ENCODE results near the gene NIM1K. TPM values are rescaled to one million over a fixed set of nuclear protein-coding genes. Genes with fewer than 3 reads are reported as not detected.
A peak's percentile ranks its signal among the peaks of the same experiment; 100 is the strongest.

NIM1K gene
- total and polyA plus RNA-seq, 2 donors (not counting 1 experiment from before 2014, with no cell fraction given): 0.13 to 0.32 TPM

- peaks cover 4% of the 10 kb centered on the region in 2 experiments for H3K36me3 ChIP-seq (replicated peaks in 1 of 2; ENCODE audit: control extremely low read depth in 1 of 2, control insufficient read depth in 1 of 2, extremely low read depth in 1 of 2, insufficient read depth in 2 of 2, low read length in 1 of 2)
- H3K4me1 Mint-ChIP-seq: peaks cover 43% of the 10 kb centered on the region
- H3K4me3 ChIP-seq (ENCODE audit: control extremely low read depth in 1 of 5, extremely low read depth in 1 of 5, insufficient read depth in 1 of 5, low read depth in 2 of 5, low read length in 4 of 5): peak overlapping the region; percentile 77 to 94 (median 89)
- ChIA-PET CTCF (interaction anchor here (0.8 to 3.9 kb wide), 5 partner anchors 77 to 400 kb away, joined by 3 to 41 read pairs (median 13); partner anchors contain the start of genes TMEM267 and ZNF131), POLR2A (interaction anchor here (1.4 to 2.5 kb wide), 6 partner anchors 172 to 362 kb away, joined by 3 to 38 read pairs (median 6); partner anchors contain the start of genes TMEM267 and ZNF131)
- DNase-seq (no peak), ATAC-seq (ENCODE audit: low read depth) (no peak)
- peak overlapping the region; percentile 95 to 98 for H3K27ac ChIP-seq (ENCODE audit: low read length in 2 of 2)
- no peaks in the 10 kb centered on the region for H3K9me3 ChIP-seq (ENCODE audit: control extremely low read depth in 1 of 3, control insufficient read depth in 2 of 3, insufficient read depth in 1 of 3, low read length in 2 of 3)
- H3K4me3 Mint-ChIP-seq: peak overlapping the region; percentile 99
- H4K20me1 ChIP-seq (ENCODE audit: control insufficient read depth, insufficient read depth, low read length, poor library complexity, severe bottlenecking): peaks cover 29% of the 10 kb centered on the region
- no peaks in the 10 kb centered on the region for H3K27me3 ChIP-seq (replicated peaks in 1 of 4; ENCODE audit: control extremely low read depth in 1 of 4, control insufficient read depth in 3 of 4, insufficient read depth in 4 of 4, low read length in 3 of 4)
- H3K4me1 ChIP-seq (ENCODE audit: control insufficient read depth in 2 of 2, insufficient read depth in 2 of 2, low read length in 2 of 2): peaks cover 18 to 31% of the 10 kb centered on the region in 2 donors
- intact Hi-C loops (cut with micrococcal nuclease): loop anchor here (2.0 to 5.0 kb wide), 5 partner anchors 85 to 1385 kb away; partner anchors contain the start of gene FBXO4
- H3K9ac ChIP-seq (ENCODE audit: low read length): peak overlapping the region; percentile 94
- no peaks in the 10 kb centered on the region for H3K27me3 Mint-ChIP-seq
- TF ChIP-seq EZH2 (IDR thresholded peaks at IDR 0.05; ENCODE audit: borderline replicate concordance, insufficient read depth, low read depth, low read length, poor library complexity, severe bottlenecking): no peak
- TF ChIP-seq CTCF (IDR thresholded peaks at IDR 0.05): no peak
- no peak overlapping the region for H2AFZ ChIP-seq (ENCODE audit: insufficient read depth, low read depth, low read length, poor library complexity, severe bottlenecking)
- 64% methylated on average over 1 of the region's 6 CpGs for WGBS (ENCODE audit: insufficient coverage)
- H3K27ac Mint-ChIP-seq: peak overlapping the region; percentile 97
- H3K4me2 ChIP-seq (replicated peaks; ENCODE audit: low read depth, low read length, poor library complexity, severe bottlenecking): peak overlapping the region; percentile 77
- no peaks in the 10 kb centered on the region for H3K9me3 Mint-ChIP-seq (ENCODE audit: insufficient read depth)
- H3K79me2 ChIP-seq (ENCODE audit: control insufficient read depth, insufficient read depth, low read length): peaks cover 53% of the 10 kb centered on the region
Measured at GRCh38 chr5:43312076-43312661, 120.1 kb downstream of the NIM1K start.

GRCh38 chr5:43312699-43313034, 120.6 kb downstream of the NIM1K start:
- peak overlapping the region; percentile 99 for H3K4me3 Mint-ChIP-seq
- POLR2A ChIA-PET: interaction anchor here (0.7 to 2.5 kb wide), 8 partner anchors 172 to 362 kb away, joined by 3 to 38 read pairs (median 6); partner anchors contain the start of genes NNT, TMEM267 and ZNF131
- H3K4me2 ChIP-seq (replicated peaks; ENCODE audit: low read depth, low read length, poor library complexity, severe bottlenecking): peak overlapping the region; percentile 77
- peaks cover 49% of the 10 kb centered on the region for H3K79me2 ChIP-seq (ENCODE audit: control insufficient read depth, insufficient read depth, low read length)
- peak overlapping the region; percentile 95 to 98 for H3K27ac ChIP-seq (ENCODE audit: low read length in 2 of 2)
- no peaks in the 10 kb centered on the region for H3K27me3 ChIP-seq (replicated peaks in 1 of 4; ENCODE audit: control extremely low read depth in 1 of 4, control insufficient read depth in 3 of 4, insufficient read depth in 4 of 4, low read length in 3 of 4)
- H3K4me3 ChIP-seq (ENCODE audit: control extremely low read depth in 1 of 5, extremely low read depth in 1 of 5, insufficient read depth in 1 of 5, low read depth in 2 of 5, low read length in 4 of 5): peak overlapping the region; percentile 77 to 94 (median 89)
- no peaks in the 10 kb centered on the region for H3K9me3 ChIP-seq (ENCODE audit: control extremely low read depth in 1 of 3, control insufficient read depth in 2 of 3, insufficient read depth in 1 of 3, low read length in 2 of 3)
- 2% methylated on average over 9 of the region's 9 CpGs for WGBS (ENCODE audit: insufficient coverage)
- TF ChIP-seq CTCF (IDR thresholded peaks at IDR 0.05): no peak
- TF ChIP-seq EZH2 (IDR thresholded peaks at IDR 0.05; ENCODE audit: borderline replicate concordance, insufficient read depth, low read depth, low read length, poor library complexity, severe bottlenecking): no peak
- CTCF ChIA-PET: interaction anchor here (0.8 to 3.9 kb wide), 5 partner anchors 77 to 400 kb away, joined by 3 to 41 read pairs (median 13); partner anchors contain the start of genes C5orf34 and TMEM267
- intact Hi-C loops (cut with micrococcal nuclease): loop anchor here (1.0 to 5.0 kb wide), 15 partner anchors 84 to 1442 kb away; partner anchors contain the start of genes ANXA2R, C5orf34, FBXO4 and NNT
- ATAC-seq (ENCODE audit: low read depth) (peak; percentile 5), DNase-seq (no peak)
- H3K27ac Mint-ChIP-seq: peak overlapping the region; percentile 97
- H4K20me1 ChIP-seq (ENCODE audit: control insufficient read depth, insufficient read depth, low read length, poor library complexity, severe bottlenecking): peaks cover 28% of the 10 kb centered on the region
- H3K36me3 ChIP-seq (replicated peaks in 1 of 2; ENCODE audit: control extremely low read depth in 1 of 2, control insufficient read depth in 1 of 2, extremely low read depth in 1 of 2, insufficient read depth in 2 of 2, low read length in 1 of 2): peaks cover 4% of the 10 kb centered on the region in 2 experiments
- H3K4me1 ChIP-seq (ENCODE audit: control insufficient read depth in 2 of 2, insufficient read depth in 2 of 2, low read length in 2 of 2): peaks cover 18 to 31% of the 10 kb centered on the region in 2 donors
- H3K27me3 Mint-ChIP-seq: no peaks in the 10 kb centered on the region
- peak overlapping the region; percentile 94 for H3K9ac ChIP-seq (ENCODE audit: low read length)
- peak overlapping the region; percentile 51 for H2AFZ ChIP-seq (ENCODE audit: insufficient read depth, low read depth, low read length, poor library complexity, severe bottlenecking)
- peaks cover 43% of the 10 kb centered on the region for H3K4me1 Mint-ChIP-seq
- no peaks in the 10 kb centered on the region for H3K9me3 Mint-ChIP-seq (ENCODE audit: insufficient read depth)
